Activated naive CD4-positive, alpha-beta T cell (primary cell): Measurements from ENCODE around the gene PDGFD.

Experiments
- DNase-seq, 4 experiments: peaks; one replicate each; lab custom pipeline; 2025; lab: John Stamatoyannopoulos, UW

The PDGFD gene

GRCh38 chr11:103920449-103920848, 243.5 kb downstream of the PDGFD start:
- no peak for DNase-seq

- no peak for DNase-seq
Measured at GRCh38 chr11:103910721-103911120, 253.2 kb downstream of the PDGFD start.

GRCh38 chr11:103907548-103908455, 256.1 kb downstream of the PDGFD start:
- no peak for DNase-seq

GRCh38 chr11:103907136-103907535, 256.8 kb downstream of the PDGFD start:
- DNase-seq: no peak

- no peak for DNase-seq
Measured at GRCh38 chr11:103906291-103906867, 257.6 kb downstream of the PDGFD start.

GRCh38 chr11:103904324-103904667, 259.7 kb downstream of the PDGFD start:
- no peak for DNase-seq

GRCh38 chr11:103903621-103904323, 260.2 kb downstream of the PDGFD start:
- no peak for DNase-seq

- no peak for DNase-seq
Measured at GRCh38 chr11:103902994-103903393, 261.0 kb downstream of the PDGFD start.

- DNase-seq: no peak
Measured at GRCh38 chr11:103901656-103902055, 262.3 kb downstream of the PDGFD start.

- no peak for DNase-seq
Measured at GRCh38 chr11:103898577-103899336, 265.2 kb downstream of the PDGFD start.

GRCh38 chr11:103898065-103898464, 265.9 kb downstream of the PDGFD start:
- no peak for DNase-seq

- no peak for DNase-seq
Measured at GRCh38 chr11:103897160-103897936, 266.6 kb downstream of the PDGFD start.

- no peak for DNase-seq
Measured at GRCh38 chr11:103895106-103895505, 268.8 kb downstream of the PDGFD start.

- no peak for DNase-seq
Measured at GRCh38 chr11:103894673-103895072, 269.3 kb downstream of the PDGFD start.

GRCh38 chr11:103894034-103894433, 269.9 kb downstream of the PDGFD start:
- no peak for DNase-seq

- DNase-seq: no peak
Measured at GRCh38 chr11:103893371-103893770, 270.6 kb downstream of the PDGFD start.

GRCh38 chr11:103892603-103893002, 271.3 kb downstream of the PDGFD start:
- no peak for DNase-seq

GRCh38 chr11:103890654-103891053, 273.3 kb downstream of the PDGFD start:
- no peak for DNase-seq

GRCh38 chr11:103889679-103890078, 274.3 kb downstream of the PDGFD start:
- no peak for DNase-seq

GRCh38 chr11:103888541-103888951, 275.4 kb downstream of the PDGFD start:
- DNase-seq: no peak

- DNase-seq: no peak
Measured at GRCh38 chr11:103887001-103887658, 276.8 kb downstream of the PDGFD start.
